GM23338 (cell line): Measurements from ENCODE around the gene ACTR1A.

Experiments
- CREB1 ChIP-seq: fragments of 250-450 bp; sonication (Bioruptor Pico); IDR thresholded peaks from 2 replicates; pipeline ENCODE4 v1.5.0; 2020; ENCODE audit warnings: low read depth, mild to moderate bottlenecking, moderate library complexity
- CTCF ChIP-seq, 2 experiments: fragments of 200-600 bp in 1 of 2; sonication (generic) in 1 of 2; conservative IDR thresholded peaks; 2 replicates each; pipeline versions ENCODE4 v1.5.1 to v1.6.1; 2016 to 2017; ENCODE audit warnings: antibody characterized with exemption in 2 of 2, low read depth in 2 of 2, mild to moderate bottlenecking in 2 of 2, moderate library complexity in 1 of 2
- EZH2 ChIP-seq: fragments of 200-600 bp; sonication (generic); IDR thresholded peaks from one replicate; pipeline ENCODE4 v1.8.0; 2017; ENCODE audit warnings: antibody characterized with exemption, mild to moderate bottlenecking, low read depth; ENCODE audit not compliant: unreplicated experiment
- EZH2phosphoT487 ChIP-seq: fragments of 200-600 bp; sonication (generic); IDR thresholded peaks from one replicate; pipeline ENCODE4 v1.8.1; 2018; ENCODE audit warnings: antibody characterized with exemption; ENCODE audit not compliant: unreplicated experiment
- JUNB ChIP-seq: IDR thresholded peaks from one replicate; pipeline ENCODE4 v1.6.1; 2016; ENCODE audit warnings: antibody characterized with exemption; ENCODE audit not compliant: unreplicated experiment
- NANOG ChIP-seq: IDR thresholded peaks from 2 replicates; pipeline ENCODE4 v1.6.1; 2016; ENCODE audit warnings: antibody characterized with exemption, borderline replicate concordance
- POLR2AphosphoS5 ChIP-seq: IDR thresholded peaks from 2 replicates; pipeline ENCODE4 v1.6.1; 2016; ENCODE audit warnings: antibody characterized with exemption, low read depth
- REST ChIP-seq: IDR thresholded peaks from one replicate; pipeline ENCODE4 v1.6.1; 2018; ENCODE audit warnings: antibody characterized with exemption; ENCODE audit not compliant: unreplicated experiment
- STAT1 ChIP-seq: IDR thresholded peaks from one replicate; pipeline ENCODE4 v1.6.1; 2016; ENCODE audit warnings: antibody characterized with exemption; ENCODE audit not compliant: unreplicated experiment
- ZNF331 ChIP-seq: fragments of 250-450 bp; sonication (Bioruptor Pico); IDR thresholded peaks from 2 replicates; pipeline ENCODE4 v1.5.0; 2020; ENCODE audit warnings: low read depth, mild to moderate bottlenecking, moderate library complexity

DNA sequence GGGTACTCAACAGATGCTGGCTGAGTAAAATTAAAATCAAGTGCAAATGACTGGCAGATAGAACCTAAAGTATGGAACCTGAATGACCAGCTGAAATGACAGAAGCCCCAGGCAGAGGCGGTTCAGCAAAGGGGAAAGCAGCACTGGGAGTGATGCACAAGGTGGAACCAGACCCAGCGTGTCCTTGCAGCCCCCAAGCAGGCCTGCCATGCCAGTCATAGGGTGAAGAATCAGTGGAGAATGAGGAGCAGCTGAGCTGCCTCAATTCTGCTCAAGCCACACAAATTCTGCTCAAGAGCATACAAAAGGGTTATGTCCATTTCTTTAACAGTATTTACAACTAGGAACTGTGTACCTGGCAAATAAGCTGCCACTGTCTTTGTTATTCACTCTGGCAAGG, 8.7 kb downstream of the ACTR1A start:
- TF ChIP-seq CTCF (conservative IDR thresholded peaks at IDR 0.05; ENCODE audit: low read depth in 2 of 2): no peak
- no peak for TF ChIP-seq EZH2phosphoT487
- no peak for TF ChIP-seq EZH2
- TF ChIP-seq POLR2AphosphoS5: no peak
- TF ChIP-seq REST: no peak
- TF ChIP-seq JUNB: no peak
- no peak for TF ChIP-seq CREB1 (CRISPR knock-in tag)
- no peak for TF ChIP-seq STAT1
- TF ChIP-seq ZNF331 (CRISPR knock-in tag): no peak
- TF ChIP-seq NANOG: no peak
